ENCODE measurements around the gene STOM. TPM values are rescaled to one million over a fixed set of nuclear protein-coding genes. Genes with fewer than 3 reads are reported as not detected.

The STOM gene
- 16.1 TPM for total RNA-seq (ENCODE audit: unreplicated experiment)
- long read RNA-seq, transcript STOM-201 (7 exons, 3,010 nt): major isoform, 6 of 6 reads
- long read RNA-seq, partial matches to known transcripts: 0 of 6 reads
- long read RNA-seq, other reads (novel, unspliced or antisense): 0 of 6 reads

GRCh38 chr9:121369595-121370265 lies at the start of gene STOM:
TSS of gene STOM (minus strand) at chr9:121370250. CDS start at chr9:121370187, 63 bp downstream.
- no peak for TF ChIP-seq CTCF (IDR thresholded peaks at IDR 0.05; ENCODE audit: unreplicated experiment)
- Mint-ChIP-seq H3K27ac (ENCODE audit: unreplicated experiment) (peak within 1 kb of the TSS; percentile 63), H3K4me3 (ENCODE audit: unreplicated experiment) (peak within 1 kb of the TSS; percentile 81), H3K27me3 (ENCODE audit: unreplicated experiment) (peaks cover 2% of the 10 kb centered on the region), H3K4me1 (ENCODE audit: unreplicated experiment) (peaks cover 5% of the 10 kb centered on the region), H3K9me3 (ENCODE audit: unreplicated experiment) (no peaks in the 10 kb centered on the region), H3K36me3 (ENCODE audit: low read depth, unreplicated experiment) (no peaks in the 10 kb centered on the region)
- no peak for DNase-seq (ENCODE audit: low spot score)

- no peak for DNase-seq (ENCODE audit: low spot score)
- H3K4me3 Mint-ChIP-seq (ENCODE audit: unreplicated experiment): no peak overlapping the region
- H3K27ac Mint-ChIP-seq (ENCODE audit: unreplicated experiment): no peak overlapping the region
- no peaks in the 10 kb centered on the region for H3K27me3 Mint-ChIP-seq (ENCODE audit: unreplicated experiment)
- no peaks in the 10 kb centered on the region for H3K4me1 Mint-ChIP-seq (ENCODE audit: unreplicated experiment)
- TF ChIP-seq CTCF (IDR thresholded peaks at IDR 0.05; ENCODE audit: unreplicated experiment): no peak
- no peaks in the 10 kb centered on the region for H3K36me3 Mint-ChIP-seq (ENCODE audit: low read depth, unreplicated experiment)
- H3K9me3 Mint-ChIP-seq (ENCODE audit: unreplicated experiment): no peaks in the 10 kb centered on the region
Measured at GRCh38 chr9:121411993-121412392, 41.9 kb upstream of the STOM start.

GRCh38 chr9:121405899-121406298 lies 35.8 kb upstream of the STOM start:
- TF ChIP-seq CTCF (IDR thresholded peaks at IDR 0.05; ENCODE audit: unreplicated experiment): no peak
- Mint-ChIP-seq H3K27ac (ENCODE audit: unreplicated experiment) (no peak overlapping the region), H3K36me3 (ENCODE audit: low read depth, unreplicated experiment) (no peaks in the 10 kb centered on the region), H3K4me3 (ENCODE audit: unreplicated experiment) (no peak overlapping the region), H3K4me1 (ENCODE audit: unreplicated experiment) (no peaks in the 10 kb centered on the region), H3K27me3 (ENCODE audit: unreplicated experiment) (no peaks in the 10 kb centered on the region), H3K9me3 (ENCODE audit: unreplicated experiment) (peaks cover 4% of the 10 kb centered on the region)
- no peak for DNase-seq (ENCODE audit: low spot score)

- Mint-ChIP-seq H3K27me3 (ENCODE audit: unreplicated experiment) (no peaks in the 10 kb centered on the region), H3K36me3 (ENCODE audit: low read depth, unreplicated experiment) (no peaks in the 10 kb centered on the region), H3K9me3 (ENCODE audit: unreplicated experiment) (peaks cover 4% of the 10 kb centered on the region)
Measured at GRCh38 chr9:121404906-121405305, 34.9 kb upstream of the STOM start.

More at GRCh38 chr9:121404906-121405305, 34.9 kb upstream of the STOM start:
- TF ChIP-seq CTCF (IDR thresholded peaks at IDR 0.05; ENCODE audit: unreplicated experiment): no peak
- no peak overlapping the region for H3K4me3 Mint-ChIP-seq (ENCODE audit: unreplicated experiment)
- H3K27ac Mint-ChIP-seq (ENCODE audit: unreplicated experiment): no peak overlapping the region
- no peaks in the 10 kb centered on the region for H3K4me1 Mint-ChIP-seq (ENCODE audit: unreplicated experiment)
- DNase-seq (ENCODE audit: low spot score): no peak
